Muscle layer of colon (tissue), 2 donors: Measurements from ENCODE around the gene KLC4.

Source experiments
- H3K27ac ChIP-seq: one replicate; pipeline ENCODE4 v1.7.0; 2013; ENCODE audit warnings: low read depth, mild to moderate bottlenecking, low read length, moderate library complexity
- H3K27me3 ChIP-seq, 2 donors: one replicate each; pipeline ENCODE4 v1.7.0; 2013; ENCODE audit warnings: low read length in 2 of 2, mild to moderate bottlenecking in 2 of 2; ENCODE audit not compliant: insufficient read depth in 2 of 2, control insufficient read depth in 1 of 2
- H3K36me3 ChIP-seq: one replicate; pipeline ENCODE4 v1.7.0; 2013; ENCODE audit warnings: mild to moderate bottlenecking, low read length; ENCODE audit not compliant: insufficient read depth
- H3K4me1 ChIP-seq: one replicate; pipeline ENCODE4 v1.7.0; 2013; ENCODE audit warnings: mild to moderate bottlenecking, low read length; ENCODE audit not compliant: insufficient read depth
- H3K4me3 ChIP-seq, 2 donors: one replicate each; pipeline ENCODE4 v1.7.0; 2013; ENCODE audit warnings: low read length in 2 of 2, low read depth in 1 of 2, mild to moderate bottlenecking in 1 of 2, moderate library complexity in 1 of 2
- H3K9ac ChIP-seq: one replicate; pipeline ENCODE4 v1.7.0; 2013; ENCODE audit warnings: low read length
- H3K9me3 ChIP-seq: one replicate; pipeline ENCODE4 v1.7.0; 2013; ENCODE audit warnings: mild to moderate bottlenecking, low read length
- donor health status: abdominal sarcoma.
- donor health status: Adenocarcinoma of cecum.

The KLC4 gene

DNA sequence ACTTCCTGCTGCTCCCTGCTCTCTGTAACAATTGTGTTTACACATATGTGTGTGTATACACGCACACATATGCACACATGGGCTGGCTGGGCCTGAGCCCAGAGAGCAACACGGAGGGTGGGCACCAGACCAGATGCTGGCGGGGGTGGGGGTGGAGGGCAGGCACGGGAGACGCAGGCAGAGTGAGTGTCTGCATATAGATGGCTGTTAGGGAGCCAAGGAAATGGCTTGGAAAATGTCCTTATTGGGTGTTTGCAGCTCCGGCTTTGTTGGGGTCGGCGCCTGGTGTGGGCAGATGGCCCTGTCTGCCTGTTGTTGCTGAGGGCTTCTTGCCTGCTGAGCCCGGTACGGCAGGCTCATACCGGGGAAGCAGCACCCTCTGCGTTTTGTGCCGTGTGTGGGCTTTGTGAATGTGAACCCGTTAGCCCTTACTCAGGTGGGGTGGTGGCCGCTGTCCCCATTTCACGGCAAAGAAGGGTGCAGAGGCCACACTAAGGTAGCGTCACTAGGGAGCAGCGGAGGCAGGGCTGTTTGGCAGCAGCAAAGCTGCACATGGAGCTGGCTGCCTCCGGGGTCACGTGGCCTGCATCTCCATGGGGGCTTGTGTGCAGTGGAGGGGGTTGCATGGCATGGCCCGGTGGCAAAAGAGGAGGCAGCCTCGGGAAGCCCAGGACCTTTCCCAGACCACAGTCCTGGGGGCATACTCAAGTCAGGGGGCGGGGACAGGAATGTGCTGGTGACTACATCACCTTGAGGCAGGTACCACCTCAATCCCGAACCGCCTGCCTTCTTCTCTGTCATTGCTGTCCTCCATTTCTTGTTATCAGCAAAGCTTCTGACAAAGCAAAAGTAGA is 64.3 kb downstream of the KLC4 start:
- peaks cover 9% of the 10 kb centered on the region for H3K4me1 ChIP-seq
- no peak overlapping the region for H3K9ac ChIP-seq
- no peaks in the 10 kb centered on the region for H3K9me3 ChIP-seq
- H3K4me3 ChIP-seq: no peak overlapping the region
- no peaks in the 10 kb centered on the region for H3K27me3 ChIP-seq
- no peaks in the 10 kb centered on the region for H3K36me3 ChIP-seq
- H3K27ac ChIP-seq: no peak overlapping the region

DNA sequence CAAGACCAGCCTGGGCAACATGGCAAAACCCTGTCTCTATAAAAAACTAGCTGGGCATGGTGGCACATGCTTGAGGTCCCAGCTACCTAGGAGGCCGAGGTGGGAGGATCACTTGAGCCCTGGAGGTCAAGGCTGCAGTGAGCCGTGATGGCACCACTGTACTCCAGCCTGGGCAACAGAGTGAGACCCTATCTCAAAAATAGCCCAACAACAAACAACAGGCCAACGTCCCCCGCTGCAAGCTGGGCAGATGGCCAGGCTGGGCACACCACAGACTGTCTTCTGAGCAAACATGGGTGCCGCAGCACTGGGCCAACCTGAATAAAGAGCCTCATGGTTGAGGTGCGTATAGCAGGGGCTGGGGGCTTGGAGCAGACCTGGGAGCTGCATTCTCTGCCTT is 65.0 kb downstream of the KLC4 start:
- no peaks in the 10 kb centered on the region for H3K36me3 ChIP-seq
- no peaks in the 10 kb centered on the region for H3K27me3 ChIP-seq
- H3K9ac ChIP-seq: no peak overlapping the region
- no peak overlapping the region for H3K4me3 ChIP-seq
- no peak overlapping the region for H3K27ac ChIP-seq
- peaks cover 9% of the 10 kb centered on the region for H3K4me1 ChIP-seq
- no peaks in the 10 kb centered on the region for H3K9me3 ChIP-seq
